A673 (cell line): Measurements from ENCODE around the gene DLG2. TPM values are rescaled to one million over a fixed set of nuclear protein-coding genes. Genes with fewer than 3 reads are reported as not detected.

Experiments used
- BruUV-seq: library from RNA; stranded (reverse); fragments of 400-500 nt; replicated peaks from 2 replicates; lab custom pipeline; 2021; lab: Mats Ljungman, UMichigan
- CTCF ChIA-PET: fragments of 300-600 bp; sonication (Branson Sonifier 250); formaldehyde crosslinking; loops from one replicate; lab custom pipeline; 2022; ENCODE audit warnings: antibody characterized with exemption; lab: Charles Lee
- POLR2A ChIA-PET: fragments of 300-600 bp; sonication (Branson Sonifier 250); formaldehyde crosslinking; loops from one replicate; lab custom pipeline; 2022; ENCODE audit warnings: antibody characterized with exemption; ENCODE audit not compliant: low non-redundant PET; lab: Charles Lee
- DNase-seq: peaks from one replicate; pipeline ENCODE4 v3.0.0-alpha.2; 2015; ENCODE audit warnings: low spot score
- H3K27ac ChIP-seq: fragments of 200-600 bp; sonication (generic); 2 replicates; pipeline ENCODE4 v1.5.1; 2016; ENCODE audit warnings: mixed run types, low read depth, mild to moderate bottlenecking, mixed read lengths, antibody characterized with exemption, low read length; ENCODE audit not compliant: poor library complexity, severe bottlenecking
- H3K27me3 ChIP-seq: fragments of 200-600 bp; sonication (generic); replicated peaks from 2 replicates; pipeline ENCODE4 v1.6.1; 2017; ENCODE audit warnings: mixed run types, low read depth, mild to moderate bottlenecking, mixed read lengths, antibody characterized with exemption, low read length; ENCODE audit not compliant: insufficient read depth, poor library complexity
- H3K36me3 ChIP-seq: fragments of 200-600 bp; sonication (generic); 2 replicates; pipeline ENCODE4 v1.6.1; 2016; ENCODE audit warnings: mixed run types, mild to moderate bottlenecking, mixed read lengths, antibody characterized with exemption, low read length; ENCODE audit not compliant: insufficient read depth, poor library complexity, severe bottlenecking
- H3K4me1 ChIP-seq: fragments of 200-600 bp; sonication (generic); 2 replicates; pipeline ENCODE4 v1.6.1; 2017; ENCODE audit warnings: mixed run types, mild to moderate bottlenecking, mixed read lengths, antibody characterized with exemption, low read length; ENCODE audit not compliant: insufficient read depth, poor library complexity, severe bottlenecking
- H3K4me3 ChIP-seq: fragments of 200-600 bp; sonication (generic); 2 replicates; pipeline ENCODE4 v1.5.1; 2016; ENCODE audit warnings: low read depth, mixed run types, mild to moderate bottlenecking, mixed read lengths, low read length; ENCODE audit not compliant: poor library complexity, severe bottlenecking
- H3K9me3 ChIP-seq: fragments of 200-600 bp; sonication (generic); 2 replicates; pipeline ENCODE4 v1.6.1; 2016; ENCODE audit warnings: mixed run types, low read depth, mild to moderate bottlenecking, mixed read lengths, antibody characterized with exemption, low read length; ENCODE audit not compliant: poor library complexity, severe bottlenecking
- EZH2 ChIP-seq: fragments of 200-600 bp; sonication (generic); IDR thresholded peaks from 2 replicates; pipeline ENCODE4 v1.6.1; 2017; ENCODE audit warnings: borderline replicate concordance, low read depth, mild to moderate bottlenecking, mixed read lengths, antibody characterized with exemption, low read length; ENCODE audit not compliant: poor library complexity, severe bottlenecking
- intact Hi-C: fragments of 100-400 bp; cut with micrococcal nuclease; formaldehyde crosslinking; loops from one replicate; pipeline ENCODE4 v1.10.0; 2022; ENCODE audit not compliant: unreplicated experiment
- total RNA-seq: library from RNA; stranded (reverse); gene quantifications from 2 replicates; pipeline ENCODE4 v1.2.3, GENCODE V29; 2021
- TF ChIP-seq, protein P1 (sequence below): fragments of 300-800, 200-600 bp; sonication (generic); conservative IDR thresholded peaks from 2 replicates; pipeline ENCODE4 v1.5.1; 2017; ENCODE audit warnings: low read depth, mild to moderate bottlenecking, antibody characterized with exemption, low read length, moderate library complexity, mixed read lengths

Gene DLG2
- total RNA-seq, 1 experiment from 2014 or later, result 277 TPM

DNA sequence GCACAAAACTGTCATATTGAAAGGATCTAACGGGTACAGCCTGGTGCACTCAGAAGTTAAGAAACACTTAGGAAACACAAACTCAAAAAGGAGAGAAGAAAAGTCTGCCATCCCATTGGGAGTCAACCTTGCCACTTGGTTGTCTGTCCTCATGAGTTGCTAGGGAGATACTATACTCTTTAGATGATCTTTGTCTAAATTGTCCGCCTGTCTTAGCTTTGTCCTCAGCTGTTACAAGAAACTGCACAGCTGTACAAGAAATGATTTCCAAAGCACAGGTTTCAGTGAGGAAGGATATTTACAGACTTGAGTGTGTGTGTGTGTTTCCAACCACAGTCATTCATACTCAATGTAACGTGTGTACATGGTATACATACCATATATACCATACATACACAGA lies 2171.8 kb downstream of the DLG2 start:
- ChIA-PET CTCF (no interaction called here), POLR2A (no interaction called here)
- no TSS peak for BruUV-seq
- no peak for DNase-seq
- Histone ChIP-seq H3K36me3 (peaks cover 54% of the 10 kb centered on the region), H3K9me3 (no peaks in the 10 kb centered on the region), H3K4me1 (peaks cover 10% of the 10 kb centered on the region), H3K27ac (no peak overlapping the region), H3K27me3 (no peaks in the 10 kb centered on the region), H3K4me3 (no peak overlapping the region)
- intact Hi-C loops, result no loop called here
- no peak for TF ChIP-seq EZH2
- TF ChIP-seq, protein P1, sequence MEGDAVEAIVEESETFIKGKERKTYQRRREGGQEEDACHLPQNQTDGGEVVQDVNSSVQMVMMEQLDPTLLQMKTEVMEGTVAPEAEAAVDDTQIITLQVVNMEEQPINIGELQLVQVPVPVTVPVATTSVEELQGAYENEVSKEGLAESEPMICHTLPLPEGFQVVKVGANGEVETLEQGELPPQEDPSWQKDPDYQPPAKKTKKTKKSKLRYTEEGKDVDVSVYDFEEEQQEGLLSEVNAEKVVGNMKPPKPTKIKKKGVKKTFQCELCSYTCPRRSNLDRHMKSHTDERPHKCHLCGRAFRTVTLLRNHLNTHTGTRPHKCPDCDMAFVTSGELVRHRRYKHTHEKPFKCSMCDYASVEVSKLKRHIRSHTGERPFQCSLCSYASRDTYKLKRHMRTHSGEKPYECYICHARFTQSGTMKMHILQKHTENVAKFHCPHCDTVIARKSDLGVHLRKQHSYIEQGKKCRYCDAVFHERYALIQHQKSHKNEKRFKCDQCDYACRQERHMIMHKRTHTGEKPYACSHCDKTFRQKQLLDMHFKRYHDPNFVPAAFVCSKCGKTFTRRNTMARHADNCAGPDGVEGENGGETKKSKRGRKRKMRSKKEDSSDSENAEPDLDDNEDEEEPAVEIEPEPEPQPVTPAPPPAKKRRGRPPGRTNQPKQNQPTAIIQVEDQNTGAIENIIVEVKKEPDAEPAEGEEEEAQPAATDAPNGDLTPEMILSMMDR, result no peak

- no peak overlapping the region for H3K27ac ChIP-seq
- intact Hi-C loops, result loop anchor here (5.0 kb wide), 1 partner anchor 142 kb away; no protein-coding TSS in a partner anchor
- no TSS peak for BruUV-seq
- H3K27me3 ChIP-seq, result no peaks in the 10 kb centered on the region
- H3K9me3 ChIP-seq, result no peaks in the 10 kb centered on the region
- no peak for TF ChIP-seq EZH2
- TF ChIP-seq, protein P1, result no peak
- ChIA-PET POLR2A (no interaction called here), CTCF (no interaction called here)
- no peak for DNase-seq
- H3K4me1 ChIP-seq, result peaks cover 3% of the 10 kb centered on the region
- peaks cover 47% of the 10 kb centered on the region for H3K36me3 ChIP-seq
- H3K4me3 ChIP-seq, result no peak overlapping the region
Measured at GRCh38 chr11:83454674-83455073, 2172.5 kb downstream of the DLG2 start.

GRCh38 chr11:83449338-83449913 lies 2177.7 kb downstream of the DLG2 start:
- intact Hi-C loops, result no loop called here
- no peaks in the 10 kb centered on the region for H3K36me3 ChIP-seq
- ChIA-PET CTCF (interaction anchor here (0.6 kb wide), 1 partner anchor 9 kb away, joined by 3 read pairs; no protein-coding TSS in a partner anchor), POLR2A (interaction anchor here (0.6 kb wide), 1 partner anchor 43 kb away, joined by 3 read pairs; no protein-coding TSS in a partner anchor)
- no TSS peak for BruUV-seq
- no peaks in the 10 kb centered on the region for H3K4me1 ChIP-seq
- no peaks in the 10 kb centered on the region for H3K9me3 ChIP-seq
- H3K4me3 ChIP-seq, result no peak overlapping the region
- no peaks in the 10 kb centered on the region for H3K27me3 ChIP-seq
- no peak overlapping the region for H3K27ac ChIP-seq
- no peak for DNase-seq
- TF ChIP-seq EZH2, result no peak
- TF ChIP-seq, protein P1, result no peak
